ENCODE results near the gene KCP.

Gene KCP

GRCh38 chr7:128837521-128837921 lies 73.0 kb downstream of the KCP start:
- no peak for DNase-seq

GRCh38 chr7:128836729-128837348 lies 73.7 kb downstream of the KCP start:
- no peak for DNase-seq

GRCh38 chr7:128835790-128836641 lies 74.5 kb downstream of the KCP start:
- no peak for DNase-seq

GRCh38 chr7:128835231-128835751 lies 75.2 kb downstream of the KCP start:
- no peak for DNase-seq

- no peak for DNase-seq
Measured at GRCh38 chr7:128833946-128834325, 76.6 kb downstream of the KCP start.

- DNase-seq = no peak
Measured at GRCh38 chr7:128833148-128833945, 77.2 kb downstream of the KCP start.

- DNase-seq = no peak
Measured at GRCh38 chr7:128832880-128833147, 77.7 kb downstream of the KCP start.

GRCh38 chr7:128831994-128832879 lies 78.3 kb downstream of the KCP start:
- DNase-seq = no peak

- no peak for DNase-seq
Measured at GRCh38 chr7:128831178-128831993, 79.1 kb downstream of the KCP start.

GRCh38 chr7:128830231-128831177 lies 80.0 kb downstream of the KCP start, which contains the start of gene FLNC:
FLNC (plus strand) TSS chr7:128830406; CDS start chr7:128830638, 232 bp downstream.
- peak; percentile 11 for DNase-seq

GRCh38 chr7:128829391-128830166 lies 80.9 kb downstream of the KCP start:
- no peak for DNase-seq

GRCh38 chr7:128827971-128828711 lies 82.4 kb downstream of the KCP start:
- no peak for DNase-seq

- no peak for DNase-seq
Measured at GRCh38 chr7:128827248-128827958, 83.1 kb downstream of the KCP start.

- DNase-seq = no peak
Measured at GRCh38 chr7:128826916-128827247, 83.6 kb downstream of the KCP start.
